HG02588 (cell line): ENCODE data around the gene IQGAP2.

Experiments used
- ATAC-seq: cut with Tn5 transposase; IDR thresholded peaks from one replicate; pipeline ENCODE4 v1.9.1; 2021; ENCODE audit warnings: mild to moderate bottlenecking, moderate library complexity; ENCODE audit not compliant: unreplicated experiment

The IQGAP2 gene

GRCh38 chr5:76555717-76556116 lies 152.6 kb downstream of the IQGAP2 start:
- ATAC-seq, result no peak

- peak; percentile 95 for ATAC-seq
These were observed 153.6 kb downstream of the IQGAP2 start for GRCh38 chr5:76556511-76557221.

DNA sequence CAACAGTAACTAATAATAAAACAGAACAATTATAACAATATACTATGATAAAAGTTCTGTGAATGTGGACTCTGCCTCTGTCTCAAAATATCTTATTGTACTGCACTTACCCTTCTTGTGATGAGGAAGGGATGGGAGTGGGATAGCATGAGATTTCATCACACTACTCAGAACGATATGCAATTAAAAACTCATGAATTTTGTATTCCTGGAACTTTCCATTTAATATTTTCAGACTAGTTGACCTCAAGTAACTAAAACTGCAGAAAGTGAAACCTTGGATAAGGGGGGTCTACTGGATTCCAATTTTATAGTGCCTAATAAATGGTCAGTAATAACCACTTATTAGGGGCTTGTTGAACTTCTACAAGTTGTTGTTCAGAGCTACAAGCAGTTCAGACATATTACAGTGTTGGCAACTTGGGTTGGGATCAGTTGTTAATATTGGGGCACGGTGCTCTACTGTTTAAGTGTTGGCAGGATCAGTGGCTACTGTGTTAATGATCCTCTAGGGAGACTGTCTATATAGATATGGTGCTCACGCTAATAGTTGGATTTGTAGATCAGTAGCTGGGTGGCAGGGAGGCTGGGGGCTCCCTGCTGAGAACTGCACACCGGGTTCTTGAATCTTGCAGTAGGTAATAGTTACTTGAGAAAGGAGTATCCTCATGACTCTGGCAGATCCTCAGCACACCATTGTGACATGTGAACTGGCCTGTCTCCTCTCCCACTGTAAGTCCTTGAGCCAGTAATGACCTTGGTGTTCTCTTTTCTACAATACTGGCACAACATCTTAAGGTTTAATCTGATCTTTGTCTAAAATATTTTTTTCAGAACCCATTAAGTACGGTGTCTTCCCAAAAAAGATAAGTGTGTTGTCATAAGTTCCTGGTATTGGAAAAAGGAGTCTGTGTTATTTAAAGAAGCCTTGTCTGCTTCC lies 158.1 kb downstream of the IQGAP2 start:
- ATAC-seq, result no peak

DNA sequence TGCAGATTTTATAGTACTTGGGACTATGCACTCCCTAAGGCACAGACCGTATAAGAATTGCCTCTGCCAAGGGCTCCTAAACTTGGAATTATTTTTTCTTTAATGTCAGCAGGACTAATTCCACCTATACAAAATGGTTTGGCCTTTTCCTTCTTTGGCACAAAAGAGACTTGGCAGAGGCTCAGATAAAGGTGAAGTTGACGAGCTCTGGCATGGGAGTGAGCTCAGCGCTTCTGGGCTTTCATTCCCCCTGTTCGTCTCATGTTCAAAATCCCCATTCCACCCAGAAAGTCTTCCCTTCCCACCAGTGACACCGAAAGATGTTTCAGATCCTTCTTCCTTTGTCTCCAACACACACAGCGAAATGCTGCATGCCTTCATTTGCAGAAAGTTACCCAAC lies 158.9 kb downstream of the IQGAP2 start:
- ATAC-seq, result no peak

GRCh38 chr5:76565009-76565408 lies 161.9 kb downstream of the IQGAP2 start:
- ATAC-seq, result no peak

- no peak for ATAC-seq
These were observed 167.1 kb downstream of the IQGAP2 start for GRCh38 chr5:76570153-76570552.

DNA sequence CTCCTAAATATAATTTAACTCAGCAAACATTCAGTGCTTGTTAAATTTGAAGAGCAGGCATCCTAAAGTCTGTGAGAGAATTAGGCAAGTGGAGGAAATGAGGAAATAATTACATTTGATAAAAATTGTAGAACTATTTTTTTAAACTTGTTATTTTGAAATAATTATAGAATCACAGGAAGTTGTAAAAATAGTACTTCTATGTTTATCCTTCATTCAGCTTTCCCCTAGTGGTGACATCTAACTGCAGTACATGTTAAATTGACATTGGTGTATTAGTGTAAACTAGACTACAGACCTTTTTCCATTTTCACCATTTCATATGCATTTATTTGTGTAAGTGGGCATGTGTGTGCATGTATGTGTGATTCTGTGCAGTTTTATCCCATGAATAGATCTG lies 168.5 kb downstream of the IQGAP2 start:
- ATAC-seq, result no peak

DNA sequence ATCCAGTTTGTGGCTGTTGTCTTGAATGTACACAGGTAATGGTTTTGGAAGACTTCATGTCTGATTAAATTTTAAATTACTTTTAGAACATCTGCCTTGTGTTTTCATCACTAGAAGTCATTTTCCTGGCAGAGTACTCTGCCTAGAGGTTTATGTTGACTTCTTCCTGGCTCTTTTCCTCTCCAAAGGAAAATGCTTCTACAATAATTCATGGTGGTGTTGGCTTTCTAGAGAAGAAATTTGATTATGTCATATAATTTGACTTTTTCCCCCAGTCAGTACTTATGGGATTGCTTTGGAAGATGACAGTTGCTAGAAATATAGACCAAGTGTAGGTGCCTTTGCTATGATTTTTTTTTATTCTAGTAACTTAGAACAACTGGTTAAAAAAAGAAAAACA lies 173.4 kb downstream of the IQGAP2 start:
- ATAC-seq, result no peak

- ATAC-seq, result no peak
These were observed 173.9 kb downstream of the IQGAP2 start for GRCh38 chr5:76576996-76577395.

GRCh38 chr5:76579166-76579937 lies 176.3 kb downstream of the IQGAP2 start:
- no peak for ATAC-seq

DNA sequence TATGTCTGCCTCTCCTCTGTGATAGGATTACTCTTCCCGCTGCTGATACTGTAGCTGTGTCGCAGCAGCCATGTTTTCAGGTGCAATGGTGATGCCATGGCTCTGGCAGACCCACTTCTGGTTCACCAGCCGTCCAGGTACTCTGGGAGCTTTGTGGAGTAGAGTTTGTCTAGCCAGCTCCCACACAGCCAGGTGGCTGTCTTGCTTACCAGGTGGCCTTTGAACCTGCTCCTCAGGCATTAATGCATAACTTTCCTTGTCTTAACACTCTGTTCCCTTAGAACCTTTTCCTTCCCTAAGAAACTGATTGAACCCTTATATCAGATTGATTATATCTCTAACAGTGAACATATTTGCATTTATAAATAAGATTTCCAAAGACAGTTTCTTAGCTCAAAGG lies 177.9 kb downstream of the IQGAP2 start:
- ATAC-seq, result no peak

DNA sequence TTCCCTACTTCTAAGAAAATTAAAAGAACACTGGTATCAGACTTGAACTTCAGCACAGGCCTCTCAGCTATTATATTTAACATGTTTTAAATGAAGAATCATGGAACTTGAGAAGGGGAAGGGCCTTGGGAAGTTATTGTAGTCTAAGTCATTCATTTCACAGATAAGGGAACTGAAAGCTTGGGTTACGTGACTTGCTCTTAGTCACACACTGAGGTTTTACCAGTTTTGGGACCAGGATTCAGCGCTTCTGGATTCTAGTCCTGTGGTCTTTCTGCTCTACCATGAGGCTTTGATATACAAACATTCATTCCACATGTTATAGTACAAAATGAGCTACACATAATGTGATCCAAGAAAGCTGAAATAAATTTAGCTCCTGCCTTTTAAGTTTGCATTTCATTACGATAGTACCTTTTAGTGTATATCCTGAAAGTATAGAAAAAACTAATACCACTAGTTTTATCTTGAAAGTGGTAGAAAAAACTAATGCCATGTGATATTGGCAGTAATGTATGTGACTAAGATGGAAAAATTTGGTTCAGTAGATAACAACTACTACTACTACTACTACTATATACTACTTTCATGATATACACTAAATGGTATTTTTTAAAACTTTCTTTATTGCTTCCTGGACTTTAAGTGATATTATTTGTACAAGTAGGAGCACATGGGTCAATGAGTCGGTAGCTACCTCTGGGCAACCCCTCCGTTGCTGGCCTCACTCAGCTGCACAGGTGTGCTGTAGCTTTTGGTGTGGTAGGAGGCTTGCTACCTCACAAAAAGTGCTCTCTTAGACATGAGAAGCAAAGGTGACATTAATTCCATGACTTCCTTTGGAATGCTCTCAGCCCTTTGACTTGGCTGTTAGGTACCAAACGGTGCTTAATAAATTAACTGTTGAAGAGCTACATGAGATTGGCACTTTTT lies 179.4 kb downstream of the IQGAP2 start:
- peak; percentile 87 for ATAC-seq

GRCh38 chr5:76583163-76584047 lies 180.3 kb downstream of the IQGAP2 start:
- ATAC-seq, result no peak

- ATAC-seq, result no peak
These were observed 182.7 kb downstream of the IQGAP2 start for GRCh38 chr5:76585783-76586217.

DNA sequence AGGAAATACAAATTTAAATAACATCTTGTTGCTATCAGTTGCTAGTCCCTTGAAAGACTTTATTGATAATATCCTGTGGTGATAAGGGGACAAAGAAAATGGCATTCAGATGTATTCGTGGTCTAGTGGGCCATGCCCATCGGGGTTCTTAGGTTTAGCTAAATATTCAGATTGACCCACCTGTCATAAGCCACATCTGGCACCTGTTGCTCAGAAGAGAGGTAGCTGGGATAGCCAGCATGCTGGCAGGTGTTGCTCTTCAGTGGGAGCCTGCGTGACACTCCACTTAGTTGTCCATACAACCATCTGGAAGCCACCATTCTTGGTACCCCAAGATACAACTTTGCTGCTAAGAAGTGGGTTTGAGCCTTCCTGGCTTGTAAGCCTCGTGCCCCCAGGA lies 183.4 kb downstream of the IQGAP2 start:
- no peak for ATAC-seq

DNA sequence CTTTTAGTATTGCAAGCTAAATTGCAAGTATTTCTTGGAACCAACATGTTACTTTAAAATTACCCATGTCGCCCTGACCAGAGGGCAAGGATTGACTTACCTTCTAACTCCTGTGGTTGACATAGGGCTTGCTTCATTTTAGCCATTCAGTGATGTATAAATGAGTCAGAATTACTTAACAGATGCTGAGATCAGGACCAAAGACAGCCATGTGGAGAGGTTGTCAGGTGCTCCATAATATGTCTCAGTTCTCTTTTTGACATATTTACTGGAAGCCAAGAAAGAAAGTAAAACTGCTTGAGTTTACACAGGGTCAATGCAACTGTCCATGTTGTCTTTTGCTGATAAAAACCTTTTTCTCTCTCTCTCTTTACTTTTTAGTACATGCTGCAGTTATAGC lies 186.9 kb downstream of the IQGAP2 start:
- peak; percentile 98 for ATAC-seq

DNA sequence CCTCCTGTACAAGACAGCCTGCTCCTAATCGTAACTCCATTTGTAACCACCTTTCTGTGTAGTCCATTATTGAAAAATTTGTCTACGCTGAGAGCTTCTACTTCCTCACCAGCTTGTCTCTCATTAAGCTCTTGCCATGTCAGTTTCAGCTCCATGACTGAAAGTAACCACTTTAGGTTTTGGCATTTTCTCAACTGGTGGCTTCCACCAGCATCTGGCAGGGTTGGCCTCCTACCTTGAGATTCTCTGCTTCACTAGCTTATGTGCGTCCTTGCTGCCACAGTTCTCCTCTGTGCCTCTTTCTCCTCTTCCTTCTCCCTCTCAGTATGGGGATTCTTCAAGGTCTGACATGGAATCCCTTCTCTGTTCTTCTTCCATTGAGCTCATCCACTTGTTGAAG lies 188.3 kb downstream of the IQGAP2 start:
- no peak for ATAC-seq

- no peak for ATAC-seq
These were observed 189.6 kb downstream of the IQGAP2 start for GRCh38 chr5:76592692-76593091.

DNA sequence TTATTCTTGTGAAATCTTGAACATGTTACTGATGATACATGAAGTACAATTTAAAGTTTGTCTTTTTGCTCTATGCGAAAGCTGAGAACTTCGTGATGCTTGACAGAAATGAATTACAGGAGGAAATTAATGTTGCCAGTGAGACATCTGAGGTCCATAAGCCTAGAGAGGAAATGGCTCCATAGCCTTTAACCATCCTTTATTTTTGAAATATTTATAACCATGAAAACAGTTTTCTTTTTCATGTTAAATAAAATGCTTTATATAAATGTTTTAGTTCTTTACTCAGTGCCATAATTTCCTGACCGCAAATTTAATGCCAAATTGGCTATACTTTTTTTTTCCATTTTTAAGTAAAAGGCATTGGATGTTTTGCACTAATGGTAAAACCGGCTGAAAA lies 191.0 kb downstream of the IQGAP2 start:
- no peak for ATAC-seq
